Endodermal cell (in vitro differentiated cells): ENCODE data around the gene ELAPOR1. TPM values are rescaled to one million over a fixed set of nuclear protein-coding genes. Genes with fewer than 3 reads are reported as not detected.

Source experiments
- DNase-seq: peaks from one replicate; pipeline ENCODE4 v3.0.0-alpha.2; 2017
- H3K27ac ChIP-seq: 2 replicates; pipeline ENCODE4 v1.5.1; 2013; ENCODE audit warnings: mild to moderate bottlenecking, low read depth, low read length, moderate library complexity
- H3K27me3 ChIP-seq: 2 replicates; pipeline ENCODE4 v1.6.1; 2013; ENCODE audit warnings: mild to moderate bottlenecking, low read length, moderate library complexity; ENCODE audit not compliant: insufficient read depth, control insufficient read depth, poor library complexity, severe bottlenecking
- H3K36me3 ChIP-seq: 2 replicates; pipeline ENCODE4 v1.7.0; 2013; ENCODE audit warnings: mild to moderate bottlenecking, low read length, moderate library complexity; ENCODE audit not compliant: control insufficient read depth, insufficient read depth
- H3K4me1 ChIP-seq: one replicate; pipeline ENCODE4 v1.7.0; 2013; ENCODE audit warnings: low read length; ENCODE audit not compliant: control insufficient read depth, insufficient read depth
- H3K4me3 ChIP-seq: 2 replicates; pipeline ENCODE4 v1.5.1; 2013; ENCODE audit warnings: mild to moderate bottlenecking, low read length, moderate library complexity
- H3K9ac ChIP-seq: 2 replicates; pipeline ENCODE4 v1.6.1; 2013; ENCODE audit warnings: mild to moderate bottlenecking, low read length, moderate library complexity; ENCODE audit not compliant: poor library complexity, severe bottlenecking; ENCODE audit errors: extremely low read depth
- H3K9me3 ChIP-seq: 2 replicates; pipeline ENCODE4 v1.6.1; 2013; ENCODE audit warnings: mild to moderate bottlenecking, low read length, moderate library complexity; ENCODE audit not compliant: control insufficient read depth
- H3K27ac Mint-ChIP-seq: 2 replicates; pipeline ENCODE4 v1.8.0; 2020; ENCODE audit warnings: mixed read lengths
- H3K27me3 Mint-ChIP-seq: 2 replicates; pipeline ENCODE4 v1.8.0; 2021; ENCODE audit warnings: mild to moderate bottlenecking, mixed read lengths; ENCODE audit not compliant: insufficient read depth
- H3K36me3 Mint-ChIP-seq: 2 replicates; pipeline ENCODE4 v1.8.0; 2020; ENCODE audit warnings: low read depth, mixed read lengths
- H3K4me1 Mint-ChIP-seq: 2 replicates; pipeline ENCODE4 v1.8.0; 2020; ENCODE audit warnings: mixed read lengths
- H3K4me3 Mint-ChIP-seq: 2 replicates; pipeline ENCODE4 v1.8.0; 2020; ENCODE audit warnings: mild to moderate bottlenecking, moderate library complexity, mixed read lengths
- H3K9me3 Mint-ChIP-seq: 2 replicates; pipeline ENCODE4 v1.8.0; 2020; ENCODE audit warnings: mild to moderate bottlenecking, mixed read lengths
- WGBS, 2 experiments: methylation state at CpG; one replicate each; pipeline versions ENCODE4 v1.1.5 to v1.1.7; 2013; ENCODE audit warnings: missing lambda C conversion rate in 2 of 2, mixed read lengths in 1 of 2; ENCODE audit not compliant: insufficient coverage in 1 of 2, insufficient read length in 1 of 2; 5-methylcytosine and 5-hydroxymethylcytosine counted together
- total RNA-seq, 2 donors: library from RNA; stranded (reverse); fragmentation: NEBNext Ultra II Directional in 1 of 2; extraction: Animal tissue kit (Norgen Biotek cat#: 25700) in 1 of 2; gene quantifications; 2 replicates in 1 of 2; 3 replicates in 1 of 2; pipeline ENCODE4 v1.2.1, GENCODE V29; 2021
- TF ChIP-seq, protein P1 (sequence below): fragments of 200-600 bp; sonication (generic); conservative IDR thresholded peaks from 2 replicates; pipeline ENCODE4 v1.5.0; 2021; ENCODE audit warnings: antibody characterized with exemption, mild to moderate bottlenecking

Gene ELAPOR1
- total RNA-seq, 2 donors from 2014 or later: 0.48 to 0.89 TPM

DNA sequence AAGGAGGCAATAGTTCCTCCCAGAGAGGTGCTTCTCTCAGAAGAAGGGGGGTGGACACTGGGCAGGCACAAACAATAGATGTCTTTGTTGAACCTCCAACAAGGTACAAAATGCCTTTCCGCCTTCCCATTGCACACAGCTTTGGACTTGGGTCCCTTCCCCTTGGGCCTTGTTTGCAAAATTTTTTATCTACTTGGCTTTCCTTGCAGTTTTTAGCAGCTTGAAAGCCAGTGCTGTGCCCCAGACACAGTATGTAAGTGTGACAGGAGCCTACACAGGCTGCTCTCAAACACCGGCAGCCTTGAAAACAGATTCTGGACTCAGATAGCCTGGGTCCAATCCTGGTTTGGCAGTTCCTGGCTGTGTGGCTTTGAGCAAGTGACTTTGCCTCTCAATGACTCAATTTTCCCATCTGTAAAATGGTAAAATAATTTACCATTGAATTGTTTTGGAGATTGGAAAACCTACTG lies 43.0 kb downstream of the ELAPOR1 start:
- H3K9me3 ChIP-seq: no peaks in the 10 kb centered on the region
- H3K27ac ChIP-seq: no peak overlapping the region
- Mint-ChIP-seq H3K27me3 (peaks cover 2% of the 10 kb centered on the region), H3K4me1 (peaks cover 1% of the 10 kb centered on the region), H3K9me3 (no peaks in the 10 kb centered on the region), H3K36me3 (no peaks in the 10 kb centered on the region), H3K27ac (no peak overlapping the region), H3K4me3 (no peak overlapping the region)
- H3K4me3 ChIP-seq: no peak overlapping the region
- H3K9ac ChIP-seq: no peak overlapping the region
- WGBS, 2 experiments: 93 to 100% methylated on average over 1 to 2 of the region's 2 CpGs
- H3K27me3 ChIP-seq: no peaks in the 10 kb centered on the region
- TF ChIP-seq, protein P1, sequence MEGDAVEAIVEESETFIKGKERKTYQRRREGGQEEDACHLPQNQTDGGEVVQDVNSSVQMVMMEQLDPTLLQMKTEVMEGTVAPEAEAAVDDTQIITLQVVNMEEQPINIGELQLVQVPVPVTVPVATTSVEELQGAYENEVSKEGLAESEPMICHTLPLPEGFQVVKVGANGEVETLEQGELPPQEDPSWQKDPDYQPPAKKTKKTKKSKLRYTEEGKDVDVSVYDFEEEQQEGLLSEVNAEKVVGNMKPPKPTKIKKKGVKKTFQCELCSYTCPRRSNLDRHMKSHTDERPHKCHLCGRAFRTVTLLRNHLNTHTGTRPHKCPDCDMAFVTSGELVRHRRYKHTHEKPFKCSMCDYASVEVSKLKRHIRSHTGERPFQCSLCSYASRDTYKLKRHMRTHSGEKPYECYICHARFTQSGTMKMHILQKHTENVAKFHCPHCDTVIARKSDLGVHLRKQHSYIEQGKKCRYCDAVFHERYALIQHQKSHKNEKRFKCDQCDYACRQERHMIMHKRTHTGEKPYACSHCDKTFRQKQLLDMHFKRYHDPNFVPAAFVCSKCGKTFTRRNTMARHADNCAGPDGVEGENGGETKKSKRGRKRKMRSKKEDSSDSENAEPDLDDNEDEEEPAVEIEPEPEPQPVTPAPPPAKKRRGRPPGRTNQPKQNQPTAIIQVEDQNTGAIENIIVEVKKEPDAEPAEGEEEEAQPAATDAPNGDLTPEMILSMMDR: no peak
- DNase-seq: no peak
- H3K4me1 ChIP-seq: no peaks in the 10 kb centered on the region
- H3K36me3 ChIP-seq: no peaks in the 10 kb centered on the region

DNA sequence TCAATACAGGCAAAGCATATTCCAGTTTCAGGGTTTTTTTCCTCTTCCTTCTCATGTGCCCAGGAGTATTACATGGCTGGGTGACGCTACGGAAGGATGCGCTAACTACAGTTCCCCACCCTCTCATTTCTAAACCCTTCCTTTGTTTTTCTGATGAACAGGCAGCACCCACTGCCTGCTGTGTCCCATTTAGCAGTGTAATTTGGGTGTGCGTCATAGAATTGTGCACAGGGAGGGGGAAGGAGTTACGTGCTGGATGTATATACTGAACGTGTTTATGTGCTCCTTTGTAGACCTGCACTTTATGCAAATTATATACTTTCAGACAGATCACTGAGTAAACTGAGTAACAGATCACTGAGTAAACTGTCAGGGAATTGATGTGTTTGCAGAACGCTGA lies 44.5 kb downstream of the ELAPOR1 start:
- no peaks in the 10 kb centered on the region for H3K9me3 ChIP-seq
- no peak overlapping the region for H3K27ac ChIP-seq
- TF ChIP-seq, protein P1: no peak
- H3K27me3 ChIP-seq: no peaks in the 10 kb centered on the region
- no peaks in the 10 kb centered on the region for H3K9me3 Mint-ChIP-seq
- no peak overlapping the region for H3K4me3 Mint-ChIP-seq
- no peak overlapping the region for H3K27ac Mint-ChIP-seq
- H3K36me3 ChIP-seq: no peaks in the 10 kb centered on the region
- peaks cover 1% of the 10 kb centered on the region for H3K4me1 Mint-ChIP-seq
- H3K9ac ChIP-seq: no peak overlapping the region
- WGBS, 2 experiments: 90 to 96% methylated on average over 2 to 7 of the region's 7 CpGs
- H3K4me3 ChIP-seq: no peak overlapping the region
- H3K27me3 Mint-ChIP-seq: peaks cover 2% of the 10 kb centered on the region
- H3K36me3 Mint-ChIP-seq: no peaks in the 10 kb centered on the region
- no peak for DNase-seq
- no peaks in the 10 kb centered on the region for H3K4me1 ChIP-seq

DNA sequence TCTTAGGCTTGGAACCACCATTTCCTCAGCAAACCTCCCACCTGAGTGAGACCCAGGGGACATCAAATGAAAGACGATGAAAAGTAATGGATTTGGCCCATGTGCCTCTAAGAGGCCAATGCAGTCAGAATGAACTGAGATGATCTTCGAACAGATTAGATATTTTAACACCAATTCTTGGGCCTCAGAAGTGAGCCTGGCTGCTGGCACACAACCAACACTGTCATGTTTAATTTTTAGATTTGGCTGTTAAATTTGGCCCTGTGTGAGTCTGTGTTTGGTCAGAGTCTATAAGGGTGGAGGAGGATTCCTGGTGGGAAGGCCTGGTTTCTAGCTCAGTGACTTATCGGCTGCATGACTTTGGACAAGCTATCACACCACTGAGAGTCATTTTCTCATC lies 45.4 kb downstream of the ELAPOR1 start:
- Histone ChIP-seq H3K4me3 (no peak overlapping the region), H3K9me3 (no peaks in the 10 kb centered on the region), H3K4me1 (no peaks in the 10 kb centered on the region), H3K27ac (no peak overlapping the region), H3K36me3 (no peaks in the 10 kb centered on the region), H3K9ac (no peak overlapping the region), H3K27me3 (no peaks in the 10 kb centered on the region)
- Mint-ChIP-seq H3K4me1 (peaks cover 1% of the 10 kb centered on the region), H3K4me3 (no peak overlapping the region), H3K9me3 (no peaks in the 10 kb centered on the region), H3K27ac (no peak overlapping the region), H3K36me3 (no peaks in the 10 kb centered on the region), H3K27me3 (peaks cover 2% of the 10 kb centered on the region)
- no peak for DNase-seq
- TF ChIP-seq, protein P1: no peak
- 99 to 100% methylated on average over 3 of the region's 3 CpGs for WGBS, 2 experiments
